HT1080 (cell line): ENCODE results near the gene ERGIC3. TPM values are rescaled to one million over a fixed set of nuclear protein-coding genes. Genes with fewer than 3 reads are reported as not detected.

Experiments
- DNase-seq: peaks from one replicate; pipeline ENCODE4 v3.0.0-alpha.2; 2015; ENCODE audit warnings: low read depth
- total RNA-seq: library from RNA; depleted of rRNA; stranded (reverse); fragments of >200 nt; shearing (Covaris generic); gene quantifications from 2 replicates; pipeline ENCODE4 v1.2.3, GENCODE V29; 2014

ERGIC3 gene
- total RNA-seq, 1 experiment from 2014 or later: 169 TPM

DNA sequence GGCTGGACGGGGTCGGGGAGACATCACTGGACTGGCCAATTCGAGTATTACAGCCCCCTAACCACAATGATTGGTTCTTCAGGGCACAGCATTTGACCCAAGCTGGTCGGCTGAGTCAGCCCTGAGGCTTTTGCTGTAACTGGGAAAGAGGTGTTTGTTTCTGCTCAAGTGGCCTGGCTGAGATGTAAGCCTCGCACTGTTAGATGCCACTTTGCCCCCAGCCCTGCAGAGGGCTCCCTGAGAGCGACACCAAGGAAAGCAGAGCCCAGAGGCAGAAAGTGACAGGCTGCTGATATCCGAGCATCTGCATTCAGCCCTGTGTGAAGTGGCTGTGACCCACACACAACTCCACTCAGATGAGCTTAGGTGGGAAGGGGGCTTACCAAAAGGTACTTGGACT lies 19.4 kb downstream of the ERGIC3 start:
- peak; percentile 81 for DNase-seq

DNA sequence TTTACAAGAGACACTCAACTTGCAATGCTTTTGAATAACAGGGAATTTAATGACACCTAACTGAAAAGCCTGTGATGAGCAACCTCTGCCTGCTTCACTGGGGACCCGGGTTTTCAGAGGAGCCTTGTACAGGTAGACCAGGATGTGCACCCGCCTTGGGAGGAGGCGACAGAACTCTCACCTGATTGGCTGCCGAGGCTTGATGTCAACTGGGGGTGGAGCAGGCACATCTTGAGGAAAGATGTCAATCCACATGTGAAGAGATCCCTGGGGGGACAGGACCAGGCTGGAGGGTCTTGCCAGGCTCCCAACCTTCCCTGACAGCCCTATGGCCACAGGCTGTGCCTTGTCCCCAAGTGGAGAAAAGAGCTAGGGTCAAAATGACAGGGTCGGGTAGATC lies 19.8 kb downstream of the ERGIC3 start:
- DNase-seq: no peak

DNA sequence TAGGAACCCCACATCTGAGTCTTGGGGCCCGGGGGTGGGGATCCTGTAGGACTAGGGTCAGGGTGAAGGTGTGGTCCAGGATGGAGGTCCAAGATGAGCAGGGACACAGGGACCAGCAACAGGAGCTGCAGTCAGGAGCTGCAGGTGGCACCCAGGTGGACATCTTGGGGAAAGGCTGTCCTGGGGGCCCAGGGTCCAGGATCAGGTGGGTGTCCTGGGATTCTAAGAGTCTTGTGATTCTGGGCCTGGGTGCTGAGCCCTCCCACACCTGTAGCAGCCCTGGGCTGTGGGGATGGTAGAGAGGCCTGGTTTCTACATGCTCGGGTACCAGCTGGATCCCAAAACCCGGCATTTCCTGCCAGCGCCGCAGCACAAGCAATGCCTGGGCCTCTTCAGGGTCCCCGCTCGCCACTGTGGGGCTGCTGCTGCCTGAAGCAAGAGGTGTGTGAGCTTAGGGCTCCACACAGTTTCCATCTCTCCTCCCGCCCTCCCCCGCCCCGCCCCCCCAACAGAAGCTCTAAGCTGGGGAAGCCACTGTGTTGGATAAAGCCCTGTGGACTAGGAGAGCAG lies 20.7 kb downstream of the ERGIC3 start:
- DNase-seq: no peak

DNA sequence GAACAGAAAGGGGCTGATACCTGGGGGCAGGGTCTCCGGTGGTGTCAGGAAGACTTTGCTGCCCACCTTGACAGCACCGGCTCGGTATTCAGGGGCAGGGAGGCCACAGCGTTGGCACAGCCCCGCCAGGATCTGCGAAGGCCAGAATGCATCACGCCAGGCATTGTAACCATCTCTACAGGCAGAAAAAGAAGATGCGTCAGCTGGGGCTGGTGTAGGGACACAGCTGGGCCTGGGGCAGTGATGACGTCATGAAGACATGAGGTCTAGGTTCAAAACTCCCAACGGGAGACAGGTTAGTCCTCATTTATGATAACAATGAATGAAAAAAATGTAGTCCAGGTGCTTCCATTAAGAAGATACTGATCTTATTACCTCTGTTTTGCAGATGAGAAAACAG lies 22.0 kb downstream of the ERGIC3 start:
- no peak for DNase-seq

DNA sequence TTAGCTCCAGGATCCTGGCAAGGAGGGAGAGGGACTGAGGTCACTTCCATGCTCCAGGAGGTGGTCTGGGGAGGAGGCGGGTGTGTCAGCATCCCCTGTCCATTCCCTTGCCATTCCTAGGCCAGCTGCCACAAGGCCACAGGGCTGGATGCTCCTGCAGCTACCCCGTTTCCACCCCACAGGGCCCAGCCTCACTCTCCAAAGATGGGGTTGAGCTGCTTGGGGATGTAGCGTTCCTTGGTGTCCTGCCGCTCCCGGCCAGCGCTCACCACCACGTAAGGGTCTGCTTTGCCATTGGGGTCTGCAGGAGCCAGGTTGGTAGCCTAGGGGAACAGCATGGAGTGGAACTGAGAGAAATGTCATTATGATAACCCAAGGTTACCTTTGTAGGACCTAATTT lies 23.0 kb downstream of the ERGIC3 start:
- no peak for DNase-seq

DNA sequence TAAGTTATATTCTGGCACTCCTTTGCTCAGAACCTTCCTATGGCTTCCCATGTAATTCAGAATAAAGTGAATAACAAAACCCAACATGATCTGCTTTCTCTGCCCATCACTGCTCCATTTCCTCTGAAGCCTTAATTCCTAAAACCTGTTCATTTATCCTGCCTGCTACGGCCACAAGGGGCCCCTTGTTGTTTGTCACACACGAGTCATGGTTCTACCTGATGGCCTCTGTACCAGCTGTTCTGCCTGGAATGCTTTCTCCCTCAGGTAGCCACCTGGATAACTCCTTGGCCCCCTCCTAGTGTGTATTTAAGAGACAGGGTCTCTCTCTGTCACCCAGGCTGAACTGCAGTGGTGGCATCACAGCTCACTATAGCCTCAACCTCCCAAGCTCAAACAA lies 26.8 kb downstream of the ERGIC3 start:
- no peak for DNase-seq

DNA sequence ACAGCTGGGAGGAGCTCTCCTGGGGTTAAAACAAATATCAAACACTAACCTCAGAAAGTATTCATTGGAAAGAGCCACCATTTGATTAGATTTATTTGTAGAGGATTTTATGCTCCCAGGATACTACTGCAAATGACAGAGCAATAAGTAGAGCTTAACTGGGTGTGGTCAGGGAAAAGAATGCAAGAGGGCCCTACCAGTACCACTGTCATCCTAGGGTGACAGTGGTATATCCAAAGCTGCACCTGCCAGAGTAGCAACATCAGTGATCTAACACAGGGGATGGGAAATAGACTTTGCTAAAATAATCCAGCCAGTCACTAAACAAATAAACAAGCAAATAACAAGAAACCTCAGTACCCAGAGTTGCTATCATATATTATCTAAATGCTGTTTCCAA lies 29.7 kb downstream of the ERGIC3 start:
- no peak for DNase-seq

DNA sequence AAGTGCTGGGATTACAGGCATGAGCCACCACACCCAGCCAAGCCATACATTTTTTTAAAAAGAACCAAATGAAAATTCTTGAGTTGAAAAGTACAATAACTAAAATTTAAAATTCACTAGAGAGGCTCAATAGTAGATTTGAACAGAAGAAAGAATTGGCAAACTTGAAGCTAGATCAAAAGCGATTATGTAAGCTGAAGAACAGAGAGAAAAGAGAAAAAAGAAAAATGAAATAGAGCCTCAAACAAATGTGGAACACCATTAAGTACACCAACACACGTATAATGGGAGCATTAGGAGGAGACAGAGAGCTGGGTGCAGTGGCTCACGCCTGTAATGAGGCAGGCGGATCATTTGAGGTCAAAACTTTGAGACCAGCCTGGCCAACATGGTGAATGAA lies 31.0 kb downstream of the ERGIC3 start:
- no peak for DNase-seq

DNA sequence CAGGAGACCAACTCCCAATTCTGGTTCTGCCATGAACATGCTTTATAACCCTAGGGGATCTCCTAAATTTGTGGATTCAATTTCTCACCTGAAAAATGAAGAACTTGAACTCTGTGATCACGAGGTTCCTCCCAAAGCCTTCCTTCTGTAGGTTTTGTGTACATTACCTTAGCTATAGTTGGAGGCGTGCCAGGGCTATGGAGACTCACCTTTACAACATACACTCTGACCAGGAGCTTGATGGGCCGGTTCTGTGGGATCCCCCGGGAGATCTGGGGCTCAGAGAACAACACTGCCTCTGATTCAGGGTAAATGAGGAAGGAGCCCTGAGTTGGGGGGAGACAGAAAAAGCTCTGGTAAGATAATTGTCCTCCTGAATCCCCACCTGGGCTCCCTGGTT lies 34.1 kb downstream of the ERGIC3 start:
- DNase-seq: no peak

DNA sequence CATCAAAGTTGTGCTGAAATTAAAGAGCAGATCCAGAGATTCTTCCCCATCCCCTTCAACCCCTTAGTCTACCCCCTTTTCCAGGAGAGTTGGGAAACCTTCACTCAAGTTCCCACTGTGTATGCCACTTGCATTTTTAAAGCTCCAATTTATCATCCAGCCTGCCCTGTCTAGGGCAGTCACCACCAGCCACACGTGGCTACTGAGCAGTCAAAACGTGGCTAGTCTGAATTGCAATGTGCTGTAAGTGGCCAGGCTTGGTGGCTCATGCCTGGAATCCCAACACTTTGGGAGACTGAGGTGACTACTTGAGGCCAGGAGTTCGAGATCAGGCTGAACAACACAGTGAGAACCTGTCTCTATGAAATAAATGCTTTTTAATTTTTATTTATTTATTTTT lies 34.9 kb downstream of the ERGIC3 start:
- DNase-seq: no peak

DNA sequence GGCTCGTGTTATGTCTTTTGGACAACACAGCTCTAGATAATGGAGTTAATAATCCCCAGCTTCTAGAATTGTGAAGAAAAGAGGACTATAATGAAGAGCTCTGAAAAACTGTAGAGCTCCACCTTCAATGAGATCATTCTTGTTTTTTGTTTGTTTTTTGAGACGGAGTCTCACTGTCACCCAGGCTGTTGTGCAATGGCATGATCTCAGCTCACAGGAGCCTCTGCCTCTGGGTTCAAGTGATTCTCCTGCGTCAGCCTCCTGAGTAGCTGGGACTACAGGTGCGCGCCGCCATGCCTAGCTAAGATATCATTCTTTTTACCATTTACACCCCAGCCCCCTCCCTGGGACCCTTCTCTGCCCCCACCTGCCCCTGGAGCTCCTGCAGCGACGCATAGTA lies 36.6 kb downstream of the ERGIC3 start:
- DNase-seq: no peak

DNA sequence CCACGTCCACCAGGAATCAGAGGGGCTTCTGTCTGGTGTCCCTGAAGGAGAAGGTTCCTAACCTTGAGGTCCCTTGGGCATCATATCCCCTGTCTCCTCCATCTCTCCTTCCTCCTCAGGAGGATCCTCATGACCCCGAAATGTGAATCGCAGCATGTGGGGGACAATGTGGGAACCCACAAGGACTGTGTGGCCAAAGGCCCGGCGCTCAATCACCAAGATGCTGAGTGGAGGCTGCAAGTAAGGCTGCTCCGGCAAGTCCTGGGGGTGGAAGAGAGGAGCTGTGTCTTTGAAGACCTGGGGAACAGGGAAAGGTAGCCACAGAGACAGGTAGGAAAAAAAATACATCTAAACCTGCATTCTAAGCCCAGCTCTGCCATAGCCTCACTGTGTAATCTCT lies 37.3 kb downstream of the ERGIC3 start:
- DNase-seq: no peak

DNA sequence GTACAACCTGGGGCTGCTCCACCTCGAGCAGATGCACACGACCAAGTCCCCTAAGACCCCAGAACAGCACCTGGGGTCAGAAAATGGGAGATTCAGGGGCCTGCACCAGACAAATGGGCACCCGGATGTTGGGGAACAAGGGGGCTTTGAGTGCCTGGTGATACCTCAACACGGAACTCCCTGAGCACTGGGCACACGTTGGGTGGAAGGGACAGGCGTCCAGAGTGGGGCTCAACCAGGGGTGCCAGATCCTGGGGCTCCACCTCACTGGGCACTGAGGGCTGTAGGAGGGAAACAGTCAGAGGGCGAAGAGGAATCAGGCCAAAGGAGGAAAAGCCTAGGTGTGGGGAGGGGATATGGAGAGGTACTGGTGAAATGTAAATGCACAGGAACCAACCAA lies 40.3 kb downstream of the ERGIC3 start:
- no peak for DNase-seq

DNA sequence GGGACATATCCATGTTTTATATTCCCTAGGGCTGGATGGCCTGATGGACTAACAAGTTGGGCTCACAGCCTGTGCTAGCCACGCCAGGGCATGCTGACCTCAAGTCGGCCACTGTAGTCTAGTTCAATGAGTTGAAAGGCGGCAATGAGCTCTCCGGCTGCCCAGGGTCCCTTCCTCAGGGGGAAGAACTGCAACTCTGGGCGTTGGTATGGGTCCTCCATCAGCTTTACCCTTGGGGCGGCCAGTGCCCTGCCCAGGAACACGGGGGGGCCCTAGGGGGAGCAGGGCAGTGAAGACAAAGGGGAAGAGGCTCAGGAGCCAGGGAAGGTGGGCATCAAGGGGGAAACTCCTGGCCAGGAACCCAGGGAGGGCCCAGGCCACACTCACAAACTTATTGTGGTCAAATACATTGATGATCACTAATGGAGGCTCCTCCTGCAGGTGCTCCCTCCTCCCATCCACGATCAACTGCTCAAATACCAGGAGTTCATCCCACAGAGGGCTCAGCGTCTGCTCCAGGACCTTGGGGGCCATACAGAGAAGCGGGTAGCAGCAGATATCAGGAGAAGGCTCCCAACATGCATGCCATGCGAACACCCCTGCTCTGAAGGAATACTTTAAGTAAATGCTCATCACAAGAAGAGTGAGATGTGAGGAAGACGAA lies 41.0 kb downstream of the ERGIC3 start:
- DNase-seq: no peak

DNA sequence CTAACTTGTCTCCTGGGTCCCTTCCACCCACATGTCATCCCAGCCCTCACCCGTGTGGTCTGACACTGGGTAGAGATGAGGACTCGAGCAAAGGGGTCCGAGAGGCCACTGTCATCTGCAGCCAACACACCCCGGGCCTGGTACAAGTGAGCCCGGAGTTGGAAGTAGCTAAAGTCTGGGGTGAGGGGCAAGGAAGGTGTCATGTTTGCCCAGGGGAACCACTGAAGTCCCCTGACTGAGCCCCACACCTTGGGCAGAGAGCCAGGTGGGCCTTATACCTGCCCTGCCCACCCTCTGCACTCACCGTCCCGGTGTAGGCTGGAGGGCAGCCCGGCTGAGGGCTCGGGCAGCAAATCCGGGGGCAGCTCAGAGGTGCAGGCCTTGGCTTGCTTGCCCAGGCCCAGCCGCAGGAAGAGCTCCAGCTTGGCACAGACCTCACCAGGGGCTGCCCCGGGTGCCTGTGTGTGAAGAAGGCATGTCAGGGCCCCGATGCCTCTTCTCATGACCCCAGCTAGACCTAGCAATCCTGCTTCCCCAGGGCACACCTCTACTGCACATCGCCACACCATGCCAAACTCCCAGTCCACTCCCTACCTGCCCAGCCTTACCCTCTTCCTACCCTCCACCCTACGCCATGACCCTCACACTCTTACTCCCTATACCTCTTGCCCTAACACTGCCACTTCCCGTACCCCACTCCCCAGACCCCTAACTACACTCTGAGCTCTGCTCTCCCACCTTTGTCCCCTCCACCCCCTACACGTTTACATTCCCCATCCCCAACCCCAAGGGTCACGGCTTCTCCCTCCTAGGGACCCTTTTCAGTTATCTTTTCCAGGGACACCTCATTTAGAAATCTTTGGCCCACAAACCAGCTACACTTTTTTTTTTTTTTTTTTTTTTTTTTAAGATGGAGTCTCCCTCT lies 42.0 kb downstream of the ERGIC3 start:
- DNase-seq: no peak

DNA sequence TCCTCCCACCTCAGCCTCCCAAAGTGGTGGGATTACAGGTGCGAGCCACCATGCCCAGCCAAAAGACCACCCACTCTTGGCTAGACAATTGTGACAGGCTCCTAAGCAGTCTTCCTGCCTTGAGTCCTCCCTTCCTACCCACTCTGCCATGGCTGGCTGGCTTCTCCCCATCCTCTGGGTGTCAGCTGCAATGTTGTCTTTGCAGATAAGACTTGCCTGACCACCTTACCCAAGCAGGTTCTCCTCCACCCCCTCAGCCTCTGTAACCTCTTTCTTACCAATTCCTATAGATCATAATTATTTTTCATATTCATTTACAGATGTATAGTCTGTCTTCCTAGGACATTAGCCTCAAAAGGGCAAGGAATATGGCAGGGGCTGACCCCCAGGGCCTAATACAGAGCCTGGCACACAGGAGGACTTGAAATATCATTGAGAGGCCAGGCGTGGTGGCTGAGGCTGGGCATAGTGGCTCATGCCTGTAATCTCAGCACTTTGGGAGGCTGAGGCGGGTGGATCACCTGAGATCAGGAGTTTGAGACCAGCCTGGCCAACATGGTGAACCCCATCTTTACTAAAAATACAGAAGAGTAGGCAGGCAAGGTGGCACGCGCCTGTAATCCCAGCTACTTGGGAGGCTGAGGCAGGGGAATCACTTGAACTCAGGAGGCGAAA lies 45.0 kb downstream of the ERGIC3 start:
- no peak for DNase-seq

DNA sequence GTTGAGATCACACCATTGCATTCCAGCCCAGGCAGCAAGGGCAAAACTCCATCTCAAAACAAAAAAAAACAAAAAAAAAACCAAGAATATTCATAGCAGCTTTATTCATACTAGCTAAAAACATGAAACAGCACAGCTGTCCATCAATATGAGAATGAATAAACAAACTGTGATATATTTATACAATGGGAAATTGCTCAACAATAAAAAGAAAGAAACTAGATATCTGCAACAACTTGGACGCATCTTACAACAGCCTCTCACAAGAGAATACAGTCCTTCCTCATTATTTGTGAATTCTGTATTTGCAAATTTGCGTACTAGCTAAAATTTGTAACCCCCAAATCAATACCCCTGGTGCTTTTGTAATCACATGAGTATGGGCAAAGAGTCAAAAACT lies 45.6 kb downstream of the ERGIC3 start:
- no peak for DNase-seq

DNA sequence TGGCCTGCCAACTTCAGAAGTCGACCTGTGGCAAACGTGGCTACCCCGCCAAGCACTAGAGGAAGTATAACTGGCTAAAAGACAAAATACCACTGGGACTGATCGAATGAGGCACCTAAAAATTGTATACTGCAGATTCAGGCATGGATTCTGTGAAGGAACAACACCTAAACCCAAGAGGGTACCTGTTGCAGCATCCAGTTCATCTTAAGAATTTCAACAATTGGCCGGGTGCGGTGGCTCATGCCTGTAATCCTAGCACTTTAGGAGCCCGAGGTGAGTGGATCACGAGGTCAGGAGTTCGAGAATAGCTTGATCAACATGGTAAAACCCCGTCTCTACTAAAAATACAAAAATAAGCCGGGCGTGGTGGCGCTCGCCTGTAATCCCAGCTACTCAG lies 46.5 kb downstream of the ERGIC3 start:
- no peak for DNase-seq

DNA sequence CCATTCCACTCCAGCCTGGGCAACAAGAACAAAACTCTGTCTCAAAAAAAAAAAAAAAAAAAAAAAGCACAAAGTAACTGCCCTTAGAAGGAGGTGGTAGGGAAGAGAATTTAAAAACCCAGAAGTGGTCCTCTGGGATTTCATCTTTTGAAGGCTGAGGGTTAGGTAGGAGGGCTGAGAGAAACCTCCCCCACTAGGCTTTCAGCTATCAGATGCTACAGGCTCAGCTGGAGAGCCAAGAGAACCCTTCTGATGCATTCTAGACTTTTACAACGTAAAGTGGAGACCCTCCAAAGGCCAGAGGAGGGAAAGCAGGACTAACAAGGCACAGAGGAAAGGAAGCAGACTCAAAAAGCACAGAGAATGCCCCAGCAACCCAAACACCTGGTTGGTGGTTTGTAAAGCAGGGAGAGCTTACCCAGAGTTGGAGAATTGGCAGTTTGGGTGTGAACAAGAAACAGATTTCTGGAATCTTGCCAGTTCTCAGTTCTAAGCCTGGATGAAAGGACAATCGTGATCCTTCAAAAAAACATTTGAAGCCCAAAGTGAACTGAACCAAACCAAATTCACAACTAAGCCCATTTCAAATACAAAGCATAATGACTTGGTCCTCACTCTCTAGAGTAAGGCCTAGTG lies 50.6 kb downstream of the ERGIC3 start:
- no peak for DNase-seq

DNA sequence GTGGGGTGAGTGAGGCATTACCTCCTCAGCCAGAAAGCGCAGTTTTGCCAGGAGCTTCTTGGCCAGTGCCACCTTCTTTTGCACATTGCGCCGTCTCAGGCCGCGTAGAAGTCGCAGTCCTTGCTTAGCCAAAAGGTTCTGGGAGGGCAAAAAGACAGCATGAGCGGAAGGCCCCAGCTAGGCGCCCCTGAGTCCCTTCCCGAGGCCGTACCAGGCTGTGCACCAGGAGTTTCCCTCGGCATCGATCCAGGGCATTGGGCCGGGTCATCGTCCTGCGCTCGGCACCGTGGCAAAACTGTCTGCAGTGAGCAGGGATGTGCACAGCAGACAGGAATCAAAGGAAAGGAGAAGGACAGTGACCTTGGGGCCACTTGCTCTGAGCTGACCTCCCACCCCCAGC lies 53.6 kb downstream of the ERGIC3 start:
- no peak for DNase-seq

DNA sequence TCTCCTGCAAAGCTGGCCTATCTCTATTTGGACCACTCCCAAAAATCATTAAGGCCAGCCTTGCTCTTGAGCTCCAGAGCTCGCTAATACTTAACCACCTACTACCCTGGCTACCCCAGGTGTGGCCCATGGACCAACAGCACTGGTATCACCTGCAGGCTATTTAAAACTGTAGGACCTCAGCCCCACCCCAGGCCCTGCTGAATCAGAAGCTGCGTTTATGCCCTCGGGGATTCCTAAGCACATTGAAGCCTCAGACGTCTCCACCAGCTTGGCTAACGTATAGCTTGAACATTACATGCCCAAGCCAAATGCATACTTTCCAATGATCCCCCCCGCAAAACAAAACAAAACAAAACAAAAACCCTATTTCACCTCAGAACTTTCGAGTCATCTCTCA lies 54.0 kb downstream of the ERGIC3 start:
- no peak for DNase-seq

DNA sequence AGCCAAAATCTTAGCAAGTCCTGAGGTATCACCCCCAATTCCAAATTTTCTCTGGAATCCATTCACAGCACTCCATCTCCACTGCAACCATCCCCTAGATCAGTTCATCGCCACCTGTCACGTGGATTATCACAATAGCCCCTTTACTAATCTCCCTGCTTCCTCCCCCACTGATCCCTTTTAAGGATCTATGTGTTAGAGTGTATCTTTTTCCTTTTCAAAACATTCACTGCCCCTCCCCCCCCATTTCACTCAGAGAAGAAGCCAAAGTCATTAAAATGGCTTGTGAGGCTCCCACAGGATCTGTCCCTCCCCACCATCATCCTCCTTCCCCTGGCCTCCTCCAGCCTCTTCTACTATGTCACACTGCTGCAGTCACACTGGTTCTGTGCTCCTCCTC lies 55.3 kb downstream of the ERGIC3 start:
- DNase-seq: no peak
